ENCODE data around the gene SURF4.
A peak's percentile ranks its signal among the peaks of the same experiment; 100 is the strongest.

Gene SURF4

GRCh38 chr9:133372144-133372543, 3.7 kb downstream of the SURF4 start:
- no peak for DNase-seq

- DNase-seq, result no peak
These were observed 4.6 kb downstream of the SURF4 start for GRCh38 chr9:133371261-133371711.

- DNase-seq, result no peak
These were observed 5.2 kb downstream of the SURF4 start for GRCh38 chr9:133370685-133371084.

DNA sequence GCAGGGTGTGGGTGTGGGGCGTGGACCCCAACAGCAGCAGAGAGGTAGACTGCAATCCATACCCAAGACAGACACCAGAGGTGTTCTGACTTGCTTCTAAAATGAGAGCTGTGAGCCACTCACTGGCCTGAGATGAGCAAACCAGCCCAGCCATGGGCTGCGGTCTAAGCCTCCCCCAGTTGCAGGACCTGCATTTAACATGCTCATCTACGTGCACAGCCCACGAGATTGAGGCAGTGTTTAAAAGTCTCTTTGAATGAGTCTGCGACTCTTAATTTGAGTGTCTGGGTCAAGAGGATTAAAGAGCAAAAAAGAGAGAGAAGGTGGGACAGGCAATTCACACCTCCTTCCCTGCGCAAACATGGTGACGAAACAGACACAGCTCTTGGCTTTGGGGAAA, 5.9 kb downstream of the SURF4 start:
- no peak for DNase-seq

- no peak for DNase-seq
These were observed 6.4 kb downstream of the SURF4 start for GRCh38 chr9:133369422-133369821.

DNA sequence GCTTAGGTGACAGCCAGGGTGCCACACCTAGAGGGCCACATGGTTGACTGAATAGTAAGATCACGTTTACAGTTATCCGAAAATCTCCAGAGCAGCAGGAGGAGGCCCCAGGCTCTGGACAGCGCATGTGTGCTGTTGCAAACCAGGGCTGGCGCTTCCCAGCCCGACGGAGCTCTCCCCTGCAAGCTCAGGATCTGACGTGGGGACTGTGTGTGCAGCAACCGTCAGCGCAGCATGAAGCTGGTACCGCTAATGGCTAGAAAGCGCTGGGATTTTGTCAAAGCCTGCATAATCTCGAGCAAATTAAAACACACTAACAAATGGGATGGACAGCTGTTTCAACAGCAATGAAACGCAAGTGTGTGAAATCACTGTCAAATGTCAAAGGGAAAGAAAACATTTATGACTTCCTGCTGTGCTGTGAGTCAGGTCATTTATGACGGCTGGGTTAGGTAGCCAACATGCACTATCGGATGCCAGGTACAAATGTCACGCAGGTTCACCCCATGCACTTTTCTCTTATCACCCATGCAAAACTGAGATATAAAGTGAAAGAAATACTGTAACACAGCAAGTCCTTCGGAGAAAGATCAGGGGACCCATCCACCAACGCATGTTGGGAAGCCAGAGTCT, 7.5 kb downstream of the SURF4 start:
- no peak for DNase-seq

GRCh38 chr9:133367778-133368177, 8.1 kb downstream of the SURF4 start:
- DNase-seq, result no peak

- no peak for DNase-seq
These were observed 8.6 kb downstream of the SURF4 start for GRCh38 chr9:133367221-133367620.

DNA sequence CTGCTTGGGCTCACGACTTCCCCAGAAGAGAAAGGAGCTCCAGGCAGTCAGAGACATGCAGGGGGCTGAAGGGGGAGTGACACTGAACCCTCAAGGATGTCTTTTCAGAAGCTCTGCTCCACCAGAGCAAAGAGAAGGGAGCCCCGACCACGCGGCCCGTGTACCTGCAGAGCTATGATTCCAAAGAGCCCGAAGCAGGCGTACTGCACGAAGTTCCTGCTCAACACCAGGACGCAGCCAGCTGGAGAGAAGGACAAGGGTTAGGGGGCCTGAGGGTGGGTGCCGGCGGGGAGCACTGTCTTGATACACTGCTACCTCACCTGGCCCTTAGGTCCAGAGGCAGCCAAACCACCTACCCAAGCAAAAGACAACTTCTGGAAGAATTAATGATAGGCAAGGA, 9.4 kb downstream of the SURF4 start:
- DNase-seq, result no peak

- no peak for DNase-seq
These were observed 13.4 kb downstream of the SURF4 start for GRCh38 chr9:133362359-133363044.

GRCh38 chr9:133361507-133362092, 14.3 kb downstream of the SURF4 start:
- no peak for DNase-seq

- DNase-seq, result no peak
These were observed 15.2 kb downstream of the SURF4 start for GRCh38 chr9:133360400-133361393.

DNA sequence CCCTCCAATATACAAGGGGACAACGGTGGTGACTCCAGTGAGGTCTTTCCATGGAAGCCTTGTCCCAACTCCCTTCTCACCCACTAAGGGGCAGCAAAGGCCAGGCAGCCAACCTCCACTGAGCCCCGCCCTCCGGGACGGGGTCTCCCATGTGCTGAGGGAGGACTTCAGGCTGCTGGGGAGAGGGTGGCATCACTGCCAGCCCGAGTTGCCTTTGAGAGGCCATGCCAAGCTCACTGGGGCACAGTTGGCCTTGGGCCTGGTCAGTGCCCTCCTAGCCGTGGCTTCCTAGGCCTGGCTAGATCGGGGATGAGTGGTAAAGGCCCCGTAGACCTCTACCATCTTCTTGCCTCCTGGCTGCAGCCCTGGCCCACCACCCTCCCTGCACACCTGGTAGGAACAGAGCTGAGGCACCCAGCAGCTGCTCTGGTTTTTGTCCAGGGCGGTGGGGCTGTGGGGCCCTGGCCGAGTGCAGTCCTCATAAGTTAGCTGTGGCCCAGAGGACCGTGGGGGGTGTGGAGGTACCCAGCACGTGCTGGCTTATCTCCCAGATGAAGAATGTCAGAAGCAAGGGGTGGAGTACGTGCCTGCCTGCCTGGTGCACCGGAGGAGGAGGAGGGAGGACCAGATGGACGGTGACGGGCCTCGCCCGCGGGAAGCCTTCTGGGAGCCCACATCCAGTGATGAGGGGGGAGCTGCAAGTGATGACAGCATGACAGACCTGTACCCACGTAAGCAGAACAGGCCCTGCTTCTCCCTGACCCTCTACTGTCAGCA, 16.3 kb downstream of the SURF4 start:
- no peak for DNase-seq

GRCh38 chr9:133357656-133358055, 18.2 kb downstream of the SURF4 start:
- no peak for DNase-seq

- peak; percentile 77 for DNase-seq
These were observed 19.3 kb downstream of the SURF4 start, which contains the start of the genes SURF1 and SURF2 for GRCh38 chr9:133356391-133357091. Gene SURF1 (minus strand): TSS chr9:133356487. CDS start chr9:133356453, 34 bp downstream. Gene SURF2 (plus strand): TSS chr9:133356550. CDS start chr9:133356593, 43 bp downstream.

GRCh38 chr9:133355881-133356357, 19.9 kb downstream of the SURF4 start:
- no peak for DNase-seq

GRCh38 chr9:133354766-133355165, 21.1 kb downstream of the SURF4 start:
- DNase-seq, result no peak

- DNase-seq, result no peak
These were observed 22.3 kb downstream of the SURF4 start for GRCh38 chr9:133353548-133353947.

DNA sequence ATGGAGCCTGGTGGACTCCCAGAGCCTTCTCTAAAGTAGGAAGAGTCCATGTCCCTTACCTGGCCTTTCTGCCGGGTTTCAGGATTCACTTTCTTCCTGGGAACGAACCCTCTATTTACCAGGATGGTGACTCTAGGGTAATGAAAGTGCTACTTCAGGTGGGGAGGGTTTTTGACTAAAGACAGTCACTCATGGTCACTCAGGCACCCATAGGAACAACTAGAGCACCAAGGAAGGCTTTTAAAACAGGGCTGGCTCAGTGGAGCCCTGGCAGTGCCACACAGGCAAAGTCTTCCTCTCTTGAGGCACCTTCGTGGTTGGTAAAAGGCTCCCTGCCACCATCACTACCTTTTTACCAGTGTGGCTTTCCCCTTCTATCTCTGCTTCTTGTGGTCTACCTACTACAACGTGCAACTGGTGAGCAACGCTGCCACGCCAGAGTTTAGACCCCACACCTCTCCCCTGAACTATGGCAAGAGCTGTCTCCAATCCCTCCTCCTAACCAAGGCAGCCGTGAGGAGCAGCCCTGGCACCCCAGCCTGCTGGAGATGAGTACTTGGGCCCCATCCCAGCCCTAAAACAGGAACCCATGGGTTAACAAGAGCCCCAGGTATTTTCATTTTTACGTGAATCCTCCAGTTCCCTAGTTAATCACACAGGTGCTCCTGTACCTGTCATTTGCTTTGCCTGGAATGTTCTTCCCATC, 23.1 kb downstream of the SURF4 start:
- DNase-seq, result no peak

All from fibroblast of skin of abdomen (primary cell).